Endothelial cell of umbilical vein (primary cell): Measurements from ENCODE around the gene LRRTM4. TPM values are rescaled to one million over a fixed set of nuclear protein-coding genes. Genes with fewer than 3 reads are reported as not detected.

Experiments used
- BruUV-seq: library from RNA; stranded (reverse); fragments of 400-500 nt; replicated peaks from 2 replicates; lab custom pipeline; 2021; lab: Mats Ljungman, UMichigan
- CTCF ChIA-PET: fragments of 300-600, 350-600 bp; sonication (Branson Sonifier 250); formaldehyde crosslinking; loops from one replicate; lab custom pipeline; 2021; ENCODE audit warnings: antibody characterized with exemption, inconsistent platforms; lab: Charles Lee
- POLR2A ChIA-PET: fragments of 300-600, 350-600 bp; sonication (Branson Sonifier 250); formaldehyde crosslinking; loops from one replicate; lab custom pipeline; 2021; ENCODE audit warnings: antibody characterized with exemption, inconsistent platforms; lab: Charles Lee
- DNase-seq: peaks from one replicate; pipeline ENCODE4 v3.0.0-alpha.2; 2011; ENCODE audit warnings: low read depth, low spot score
- FAIRE-seq: peaks from 2 replicates; lab custom pipeline; 2011; peaks lifted over from hg19 to GRCh38; lab: Jason Lieb, UNC
- H2AFZ ChIP-seq: 2 replicates; pipeline ENCODE4 v1.6.0; 2012; ENCODE audit warnings: low read depth, low read length, control low read depth, inconsistent platforms
- H3K27ac ChIP-seq: 2 replicates; pipeline ENCODE4 v1.5.1; 2011; ENCODE audit warnings: low read depth, mild to moderate bottlenecking, control low read depth, low read length, moderate library complexity; ENCODE audit not compliant: insufficient read depth
- H3K27me3 ChIP-seq, 2 experiments: 2 replicates each; pipeline versions ENCODE4 v1.6.0 to v1.6.1; 2011; ENCODE audit warnings: low read length in 2 of 2, mixed read lengths in 1 of 2; ENCODE audit not compliant: control insufficient read depth in 2 of 2, insufficient read depth in 2 of 2
- H3K36me3 ChIP-seq, 2 experiments: 2 replicates in 1 of 2; 3 replicates in 1 of 2; pipeline ENCODE4 v1.5.1; 2011; ENCODE audit warnings: low read length in 2 of 2, mild to moderate bottlenecking in 1 of 2, moderate library complexity in 1 of 2; ENCODE audit not compliant: control insufficient read depth in 2 of 2, insufficient read depth in 2 of 2; ENCODE audit errors: extremely low read depth in 1 of 2
- H3K4me1 ChIP-seq: 3 replicates; pipeline ENCODE4 v1.5.1; 2011; ENCODE audit warnings: mild to moderate bottlenecking, low read length; ENCODE audit not compliant: control insufficient read depth, insufficient read depth; ENCODE audit errors: extremely low read depth
- H3K4me2 ChIP-seq: 2 replicates; pipeline ENCODE4 v1.6.1; 2011; ENCODE audit warnings: low read length, control low read depth, mixed read lengths; ENCODE audit not compliant: insufficient read depth
- H3K4me3 ChIP-seq, 3 experiments: fragments of 200-600 bp in 1 of 3; sonication (generic), shearing (Covaris generic) in 1 of 3; replicated peaks in 1 of 3; 2 replicates each; pipeline ENCODE4 v1.5.1; 2011 to 2016; ENCODE audit warnings: control low read depth in 3 of 3, low read length in 3 of 3, mild to moderate bottlenecking in 2 of 3, inconsistent platforms in 1 of 3, low read depth in 1 of 3, moderate library complexity in 1 of 3; ENCODE audit not compliant: insufficient read depth in 1 of 3
- H3K79me2 ChIP-seq: 2 replicates; pipeline ENCODE4 v1.6.0; 2012; ENCODE audit warnings: low read length, inconsistent platforms; ENCODE audit not compliant: control insufficient read depth, insufficient read depth
- H3K9ac ChIP-seq: replicated peaks from 2 replicates; pipeline ENCODE3; 2011; ENCODE audit warnings: low read length, control low read depth; ENCODE audit not compliant: insufficient read depth; ENCODE audit errors: extremely low read depth
- H3K9me1 ChIP-seq: replicated peaks from 3 replicates; pipeline ENCODE4 v1.6.0; 2011; ENCODE audit warnings: mild to moderate bottlenecking, low read length; ENCODE audit not compliant: control insufficient read depth, insufficient read depth; ENCODE audit errors: extremely low read depth
- H3K9me3 ChIP-seq: replicated peaks from 2 replicates; pipeline ENCODE4 v1.5.1; 2012; ENCODE audit warnings: low read length, inconsistent platforms; ENCODE audit not compliant: control insufficient read depth, insufficient read depth
- H4K20me1 ChIP-seq: replicated peaks from 2 replicates; pipeline ENCODE3; 2011; ENCODE audit warnings: mild to moderate bottlenecking, low read length; ENCODE audit not compliant: control insufficient read depth, insufficient read depth; ENCODE audit errors: extremely low read depth
- CTCF ChIP-seq, 2 donors: IDR thresholded peaks; 1 replicate in 1 of 2; 2 replicates in 1 of 2; pipeline ENCODE4 v1.5.1; 2011; ENCODE audit warnings: low read length in 2 of 2, mild to moderate bottlenecking in 2 of 2, moderate library complexity in 2 of 2, control low read depth in 1 of 2, inconsistent platforms in 1 of 2, low read depth in 1 of 2; ENCODE audit not compliant: insufficient read depth in 1 of 2; ENCODE audit errors: extremely low read depth in 1 of 2
- EZH2 ChIP-seq: IDR thresholded peaks from 2 replicates; pipeline ENCODE4 v1.6.1; 2012; ENCODE audit warnings: borderline replicate concordance, low read depth, mild to moderate bottlenecking, moderate library complexity, low read length, inconsistent platforms; ENCODE audit not compliant: severe bottlenecking
- FOS ChIP-seq: IDR thresholded peaks from 2 replicates; pipeline ENCODE4 v1.6.1; 2011; ENCODE audit warnings: mild to moderate bottlenecking, low read length, moderate library complexity, borderline replicate concordance; ENCODE audit not compliant: insufficient read depth
- GATA2 ChIP-seq: IDR thresholded peaks from 2 replicates; pipeline ENCODE4 v1.7.0; 2011; ENCODE audit warnings: low read depth, mild to moderate bottlenecking, moderate library complexity, mixed read lengths, low read length; ENCODE audit not compliant: insufficient read length, insufficient read depth
- JUN ChIP-seq: IDR thresholded peaks from 2 replicates; pipeline ENCODE4 v1.6.1; 2011; ENCODE audit warnings: borderline replicate concordance, low read depth; ENCODE audit not compliant: insufficient read length, insufficient read depth
- MAX ChIP-seq: IDR thresholded peaks from 2 replicates; pipeline ENCODE4 v1.6.1; 2011; ENCODE audit not compliant: insufficient read depth, insufficient read length
- POLR2A ChIP-seq: IDR thresholded peaks from 2 replicates; pipeline ENCODE4 v1.6.1; 2012; ENCODE audit warnings: low read depth, mild to moderate bottlenecking, control low read depth, low read length
- POLR2AphosphoS5 ChIP-seq: IDR thresholded peaks from 2 replicates; pipeline ENCODE4 v1.6.1; 2012; ENCODE audit warnings: low read depth, mild to moderate bottlenecking, control low read depth, low read length, moderate library complexity; ENCODE audit not compliant: insufficient read depth
- dilution Hi-C: fragments of 300-500 bp; cut with MboI; formaldehyde crosslinking; loops from one replicate; pipeline ENCODE4 v1.15.0; 2019; ENCODE audit warnings: low sequenced_read_pairs; ENCODE audit not compliant: extremely low pct_ligation_motif_present
- intact Hi-C: fragments of 100-400 bp; cut with micrococcal nuclease; formaldehyde crosslinking; loops from one replicate; pipeline ENCODE4 v1.10.0; 2022
- polyA plus RNA-seq, 4 experiments: library from polyadenylated mRNA; depleted of rRNA in 3 of 4; stranded (reverse) in 3 of 4; unstranded in 1 of 4; fragments of >200 nt; gene quantifications; 2 replicates each; pipeline versions ENCODE4 v1.2.1 to v1.2.3, GENCODE V29; 2011 to 2012; ENCODE audit warnings: missing spikeins in 1 of 4
- total RNA-seq: library from RNA; stranded (reverse); gene quantifications from 2 replicates; pipeline ENCODE4 v1.2.3, GENCODE V29; 2021

The LRRTM4 gene
- total and polyA plus RNA-seq, 2 donors (not counting 3 experiments of a cell fraction or from before 2014, with no cell fraction given), result not detected

- Histone ChIP-seq H3K27ac (no peak overlapping the region), H3K9ac (no peak overlapping the region), H4K20me1 (no peaks in the 10 kb centered on the region), H3K4me2 (no peak overlapping the region), H3K9me3 (no peaks in the 10 kb centered on the region), H3K79me2 (no peaks in the 10 kb centered on the region), H3K27me3 (no peaks in the 10 kb centered on the region), H3K9me1 (no peaks in the 10 kb centered on the region), H3K4me1 (no peaks in the 10 kb centered on the region), H2AFZ (no peak overlapping the region), H3K4me3 (no peak overlapping the region), H3K36me3 (no peaks in the 10 kb centered on the region)
- TF ChIP-seq JUN (no peak), GATA2 (no peak), CTCF (IDR thresholded peaks at IDR 0.05; ENCODE audit: extremely low read depth in 1 of 2, insufficient read depth in 1 of 2, low read depth in 1 of 2, low read length in 2 of 2) (no peak), FOS (no peak), POLR2A (no peak), POLR2AphosphoS5 (no peak), EZH2 (no peak), MAX (no peak)
- FAIRE-seq (no peak), DNase-seq (no peak)
- dilution Hi-C loops (no loop called here), intact Hi-C loops (no loop called here)
- no TSS peak for BruUV-seq
- ChIA-PET POLR2A (no interaction called here), CTCF (no interaction called here)
Observed at GRCh38 chr2:77566582-77566981, 44.4 kb upstream of the LRRTM4 start.
